IPS DF 19.7 (cell line): ENCODE data around the gene C19orf47.

Experiments used
- DNase-seq: peaks from one replicate; pipeline ENCODE4 v3.0.0-alpha.2; 2013; ENCODE audit warnings: low read depth, low spot score

C19orf47 gene

DNA sequence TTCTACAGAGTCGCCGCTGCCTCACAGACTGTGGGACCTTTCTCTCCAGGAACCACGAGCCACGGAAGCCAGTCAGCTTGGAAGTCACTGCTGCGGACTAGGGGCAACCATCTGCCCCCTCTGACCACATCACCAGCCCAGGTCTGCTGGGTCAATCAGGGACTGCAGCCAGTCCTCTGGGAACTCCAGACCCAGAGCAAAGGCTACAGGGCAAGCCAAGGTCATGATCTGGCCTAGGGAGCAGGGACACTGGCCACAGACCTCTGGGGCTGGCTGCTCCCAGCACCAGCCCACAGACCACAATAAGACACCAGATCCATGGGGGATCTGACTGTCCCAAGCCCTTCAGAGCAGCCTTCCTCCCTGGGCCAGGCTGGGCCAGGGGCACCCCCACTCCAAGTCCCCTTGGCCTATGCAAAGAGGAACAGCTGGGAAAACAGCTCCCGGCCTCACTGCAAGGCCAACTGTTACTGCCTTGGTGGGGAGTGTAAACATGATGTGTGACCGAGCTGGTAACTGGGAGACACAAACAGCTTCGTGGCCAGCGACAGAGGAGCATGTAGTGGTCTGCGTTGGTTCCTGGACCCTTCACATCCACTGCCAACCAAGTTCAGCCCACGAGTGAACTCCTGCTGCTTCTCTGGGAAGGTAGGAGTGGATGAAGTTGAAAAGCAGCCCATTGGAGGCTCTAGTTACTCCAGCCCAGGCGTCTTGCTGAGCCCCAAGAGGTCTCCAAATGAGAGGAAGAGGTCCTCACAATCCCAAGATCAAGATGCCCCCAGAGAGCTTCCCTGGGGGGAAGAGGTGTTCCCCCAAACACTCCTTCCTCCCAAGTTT lies 64.6 kb downstream of the C19orf47 start:
- no peak for DNase-seq

DNA sequence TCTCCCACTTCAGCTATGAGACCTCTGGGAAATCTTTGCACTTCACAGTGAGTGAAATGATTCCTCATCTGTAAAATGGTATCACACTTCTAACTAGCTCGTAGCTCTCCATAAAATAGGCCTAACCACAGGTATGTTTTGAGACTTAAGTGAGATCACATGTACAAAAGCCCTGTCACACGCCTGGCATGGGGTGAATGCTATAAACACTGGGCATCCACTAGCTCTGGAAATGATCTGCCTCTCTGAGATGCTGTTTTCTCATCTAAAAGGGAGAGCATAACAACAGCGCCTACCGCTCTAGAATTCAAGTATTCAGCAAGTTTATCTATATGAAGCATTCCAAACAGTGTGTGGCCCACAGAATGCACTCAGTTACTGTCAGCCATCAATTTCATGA lies 65.3 kb downstream of the C19orf47 start:
- no peak for DNase-seq

DNA sequence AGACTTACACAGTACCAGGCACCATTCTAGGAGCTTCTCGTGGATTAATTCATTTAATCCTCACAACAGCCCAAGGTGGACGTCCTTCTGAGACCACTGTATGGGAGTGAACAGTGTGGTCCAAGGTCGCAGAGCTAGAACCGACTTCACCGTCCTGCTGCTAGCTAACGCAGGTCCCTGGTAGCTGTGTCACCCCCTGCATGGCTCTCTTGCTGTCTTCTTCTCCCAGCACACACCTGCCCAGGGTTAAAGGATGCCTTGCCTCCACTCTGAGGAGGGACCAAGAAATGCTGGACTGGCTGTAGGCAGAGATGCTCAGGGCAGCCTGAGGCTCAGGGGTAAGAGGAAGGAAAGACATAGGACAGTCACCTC lies 66.0 kb downstream of the C19orf47 start:
- no peak for DNase-seq

DNA sequence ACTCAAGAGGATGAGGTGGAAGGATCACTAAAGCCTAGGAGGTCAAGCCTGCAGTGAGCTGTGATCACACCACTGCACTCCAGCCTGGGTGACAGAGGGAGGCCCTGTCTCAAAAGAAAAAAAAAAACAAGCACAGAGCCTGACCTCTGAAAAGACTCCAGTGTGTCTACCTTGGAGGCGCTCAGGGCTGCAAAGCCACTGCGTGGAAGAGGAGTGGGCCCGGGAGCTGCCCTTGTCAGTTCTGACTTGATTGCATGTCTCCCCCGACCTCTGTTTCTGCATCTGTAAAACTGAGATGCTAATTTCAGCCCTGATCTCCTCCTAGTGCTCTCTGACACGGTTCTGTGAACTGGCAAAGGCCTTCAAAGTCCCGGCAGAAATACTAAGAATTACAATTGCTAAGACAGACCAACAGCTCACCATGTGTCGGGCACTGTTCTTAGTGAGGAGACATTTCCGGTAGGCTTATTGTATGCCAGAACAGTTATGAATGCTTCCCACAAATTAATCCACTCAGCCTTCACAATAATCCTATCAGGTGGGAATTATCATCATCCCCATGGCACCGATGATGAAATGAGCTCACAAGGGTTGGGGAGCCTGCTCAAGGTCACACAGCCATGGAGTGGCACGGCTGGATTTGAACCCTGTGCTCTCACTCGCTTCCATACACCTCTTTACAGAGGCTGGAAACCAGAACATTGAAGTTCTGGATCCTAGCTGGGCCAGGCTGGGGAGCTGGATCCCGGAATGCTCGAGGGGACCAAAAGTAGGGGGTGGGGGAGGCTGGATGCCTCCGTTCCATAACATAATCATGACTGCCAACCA lies 66.6 kb downstream of the C19orf47 start:
- DNase-seq, result no peak

DNA sequence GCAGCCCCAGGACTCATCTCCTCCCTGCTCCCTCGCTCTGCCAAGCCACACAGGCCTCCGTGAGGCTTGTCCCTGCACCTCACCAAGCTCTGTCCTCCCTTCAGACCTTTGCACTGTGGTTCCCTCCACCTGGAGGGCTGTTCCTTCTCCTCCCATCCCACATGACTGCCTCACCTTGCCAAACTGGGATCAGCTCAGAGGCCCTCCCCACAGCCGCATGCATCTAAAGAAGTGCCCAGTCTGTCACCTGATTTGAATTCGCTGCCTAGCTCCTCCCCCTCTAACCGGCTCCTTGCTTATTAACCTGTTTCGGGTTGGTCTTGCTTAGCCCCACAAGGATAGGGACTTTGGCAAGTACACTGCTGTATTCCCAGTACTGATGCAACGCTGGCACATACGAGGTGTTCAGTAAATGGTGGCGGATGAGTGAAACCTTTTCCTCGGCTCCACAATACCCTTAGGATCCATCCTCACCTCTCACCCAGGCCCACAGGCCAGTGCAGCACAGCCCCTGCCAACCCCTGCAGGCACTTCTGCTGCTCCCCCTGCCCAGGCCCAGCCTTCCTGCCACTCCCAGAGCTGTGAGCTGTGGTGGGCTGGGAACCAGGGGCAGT lies 67.5 kb downstream of the C19orf47 start:
- DNase-seq, result no peak

DNA sequence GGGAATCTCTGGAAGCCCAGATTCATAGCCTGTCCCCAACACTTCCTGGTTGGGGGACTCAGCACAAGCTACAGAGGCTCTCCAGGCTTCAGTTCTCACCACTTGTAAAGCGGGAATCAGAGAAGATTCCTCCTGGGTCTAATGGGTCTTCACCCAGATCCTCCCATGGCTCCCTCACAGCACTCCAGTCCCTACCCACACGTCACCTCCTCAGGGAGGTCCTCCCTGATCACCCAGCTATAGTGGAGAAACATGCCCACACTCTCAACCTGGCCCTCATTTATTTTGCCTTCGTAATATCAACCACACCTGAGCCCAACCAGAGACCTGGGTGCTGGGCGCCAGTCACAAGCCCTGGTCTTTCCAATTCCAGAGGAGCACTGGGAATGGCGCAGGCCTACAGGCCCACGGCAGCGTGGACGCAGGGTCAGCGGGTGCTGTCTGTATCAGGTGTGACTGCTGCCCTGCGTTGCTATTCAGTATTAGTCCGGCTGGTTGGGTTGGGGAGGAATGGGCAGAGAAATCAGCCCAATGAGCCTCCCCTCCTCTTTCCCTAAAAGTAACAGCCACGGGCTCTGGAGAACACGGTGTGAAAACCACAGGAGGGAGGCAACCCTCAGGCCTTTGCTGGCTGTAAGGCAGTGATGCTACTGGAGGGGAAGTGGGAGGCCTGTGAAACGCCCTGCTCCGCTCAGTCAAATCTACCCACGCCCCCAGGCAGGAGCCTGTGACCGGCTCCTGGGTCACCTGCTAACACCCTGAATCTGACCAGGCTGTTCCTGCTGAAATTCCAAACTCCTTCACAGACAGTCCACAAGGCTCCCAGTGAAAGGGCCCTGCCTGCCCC lies 68.2 kb downstream of the C19orf47 start:
- DNase-seq, result no peak

DNA sequence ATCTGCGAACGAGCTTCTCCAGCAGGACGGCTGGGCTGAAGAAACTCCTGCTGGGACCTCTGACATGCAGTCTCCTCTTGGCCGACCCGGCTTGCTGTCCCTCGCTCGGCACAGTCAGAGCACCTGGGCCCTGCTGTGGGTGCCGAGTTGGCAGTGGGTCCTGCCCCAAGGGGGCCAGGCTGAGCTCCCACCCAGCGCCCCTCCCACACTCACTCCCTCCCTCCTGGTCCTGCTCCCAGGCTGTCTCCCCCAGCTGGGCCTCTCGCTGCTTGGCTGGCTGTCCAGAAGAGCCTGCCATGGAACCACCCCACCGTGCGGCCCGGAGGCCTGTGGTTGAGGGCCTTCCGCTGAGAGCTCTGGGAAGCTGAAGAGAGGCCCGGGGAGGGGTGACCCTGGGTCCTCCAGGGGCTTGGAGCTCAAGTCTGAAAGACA lies 69.1 kb downstream of the C19orf47 start:
- no peak for DNase-seq

DNA sequence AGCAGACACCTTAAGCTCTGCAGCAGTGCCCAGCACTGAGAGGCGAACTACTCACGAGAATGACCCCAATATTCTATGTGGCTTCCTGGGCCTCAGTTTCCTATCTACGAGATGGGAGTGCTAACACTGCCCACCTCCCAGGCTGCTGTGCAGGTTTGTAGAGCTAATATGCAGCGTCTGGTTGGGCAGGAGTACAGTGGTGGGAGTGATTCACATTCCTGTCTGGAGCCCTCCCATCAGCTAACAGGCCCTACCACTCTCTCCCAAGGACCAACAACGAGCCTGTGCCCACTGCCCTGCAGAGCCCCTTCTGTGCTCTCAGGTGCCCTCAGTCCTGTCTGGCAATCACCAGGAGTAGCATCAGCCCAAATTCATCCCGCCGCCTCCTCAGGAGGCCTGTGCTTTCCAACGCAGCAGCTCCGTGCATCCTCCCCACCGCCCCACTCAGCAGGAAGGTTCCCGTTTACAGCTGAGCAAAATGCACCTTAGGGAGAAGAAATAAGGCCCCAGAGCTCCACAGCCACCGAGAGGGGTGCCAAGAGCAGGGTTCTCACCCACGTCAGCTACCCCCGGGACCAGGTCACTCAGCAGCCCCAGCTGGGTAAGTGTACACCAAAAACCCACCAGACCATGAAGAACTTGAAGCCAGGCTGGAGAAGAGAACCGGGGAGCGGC lies 69.7 kb downstream of the C19orf47 start:
- DNase-seq, result no peak

DNA sequence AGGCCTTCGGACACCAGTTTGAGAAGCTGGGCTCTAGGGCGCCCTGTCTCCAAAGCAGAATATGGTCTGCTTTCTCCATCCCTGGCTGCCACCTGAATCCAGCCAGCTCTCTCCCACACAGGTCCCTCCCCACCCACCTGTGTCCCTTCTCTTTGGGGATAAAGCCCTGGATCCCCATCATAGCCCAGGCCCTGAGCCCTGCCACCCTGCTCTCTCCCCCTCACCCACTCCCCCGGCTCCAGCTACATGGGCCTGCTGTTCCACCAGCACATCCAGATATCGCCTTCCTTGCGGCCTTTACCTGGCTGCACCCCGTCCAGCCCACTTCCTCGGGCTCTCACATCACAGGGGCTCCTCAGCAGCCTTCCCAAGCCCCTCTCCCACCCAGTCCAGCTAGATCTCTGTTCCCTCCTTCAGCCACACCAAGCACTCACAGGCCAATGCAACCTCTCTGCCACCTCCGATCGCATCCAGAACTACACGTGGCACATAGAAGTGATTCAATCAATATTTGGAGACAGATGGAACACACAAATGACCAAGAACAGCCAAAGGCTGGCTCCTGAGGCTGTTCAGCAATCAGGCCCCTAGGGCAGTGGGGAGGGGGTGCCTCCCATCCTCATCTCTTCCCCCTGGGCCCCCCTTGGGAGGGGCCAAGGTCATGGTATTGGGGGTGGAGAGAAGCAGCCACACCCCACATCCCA lies 70.7 kb downstream of the C19orf47 start:
- DNase-seq, result no peak

DNA sequence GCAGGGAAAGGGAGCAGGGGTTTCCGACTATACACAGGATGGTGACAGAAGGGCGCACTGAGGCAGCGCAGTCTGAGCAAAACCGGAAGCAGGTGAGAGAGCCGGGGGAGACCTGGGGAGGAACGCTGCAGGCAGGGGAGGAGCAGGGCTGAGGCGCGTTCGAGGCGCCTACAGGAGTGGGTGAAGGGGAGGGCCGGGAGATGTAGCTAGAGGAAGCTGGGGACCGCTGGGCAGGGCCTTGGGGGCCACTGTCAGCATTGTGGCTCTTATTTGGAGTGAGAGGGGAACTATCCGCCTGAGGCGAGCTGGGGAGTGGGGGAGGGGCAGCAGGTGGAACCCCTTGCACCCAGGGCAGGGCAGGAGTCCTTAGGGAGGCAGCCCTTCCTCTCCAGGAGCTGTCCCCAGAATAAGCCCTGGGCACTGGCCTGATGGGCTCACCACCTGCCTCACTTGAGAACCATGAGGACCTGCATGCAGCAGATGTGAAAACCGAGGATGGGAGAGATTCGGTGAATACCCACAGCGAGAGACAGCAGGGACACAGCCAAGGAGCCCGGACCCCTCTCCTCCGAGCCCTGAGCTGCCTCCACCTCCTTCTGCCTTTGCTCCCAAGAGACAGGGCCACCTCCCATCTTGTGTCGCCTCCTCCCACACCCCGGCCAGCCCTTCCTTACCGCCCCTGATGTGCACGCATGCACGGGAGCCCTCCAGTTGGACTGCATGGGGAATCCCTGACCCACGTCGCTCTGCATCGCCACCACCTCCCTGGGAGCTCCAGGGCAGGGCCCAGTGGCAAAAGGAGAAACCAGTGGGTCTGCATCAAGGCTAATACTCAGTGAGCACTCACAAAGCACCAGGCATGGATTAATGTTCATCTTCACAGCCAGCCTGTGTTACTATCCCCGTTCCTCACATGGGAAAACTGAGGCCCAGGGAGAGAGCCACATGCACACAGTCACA lies 73.3 kb downstream of the C19orf47 start:
- no peak for DNase-seq

DNA sequence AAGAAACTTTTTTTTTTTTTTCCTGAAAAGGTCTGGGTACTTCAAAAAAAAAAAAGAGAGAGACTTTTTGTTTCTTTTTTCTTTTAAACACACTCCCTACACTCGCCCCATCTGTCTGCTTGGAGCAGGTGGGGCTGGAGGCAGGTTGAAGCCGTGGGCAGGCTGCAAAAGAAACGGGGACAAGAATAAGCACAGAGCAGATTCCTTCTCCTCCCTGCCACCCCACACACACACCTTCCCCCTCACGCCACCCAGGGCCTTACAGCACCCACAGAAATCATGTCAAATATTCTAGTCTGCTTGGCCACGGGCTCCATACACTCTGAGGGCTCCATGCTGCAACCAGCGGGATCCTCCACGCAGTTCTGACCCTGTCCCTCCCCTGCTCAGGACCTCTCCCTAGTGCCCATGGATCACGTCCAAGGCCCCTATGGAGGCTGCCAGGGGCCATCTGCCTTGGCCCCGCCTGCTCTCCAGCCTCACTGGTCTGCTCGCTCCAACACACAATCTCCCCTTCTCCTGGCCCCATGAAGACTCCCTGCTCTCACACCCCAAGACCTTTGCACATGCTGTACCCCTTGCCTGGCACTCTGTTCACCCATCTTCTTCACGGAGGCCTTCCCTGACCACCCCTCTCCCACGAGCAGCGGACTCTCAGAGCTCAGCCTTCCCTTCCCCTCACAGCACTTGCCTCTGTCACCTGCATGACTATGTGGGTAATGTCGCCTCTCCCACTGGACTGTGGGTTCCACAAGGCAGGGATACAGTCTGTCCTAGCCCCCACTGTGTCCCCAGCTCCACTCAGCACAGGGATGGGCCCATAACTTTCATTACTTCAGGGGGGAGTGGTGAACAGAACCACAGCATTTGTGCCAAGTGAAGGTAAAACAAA lies 74.5 kb downstream of the C19orf47 start:
- DNase-seq, result no peak

DNA sequence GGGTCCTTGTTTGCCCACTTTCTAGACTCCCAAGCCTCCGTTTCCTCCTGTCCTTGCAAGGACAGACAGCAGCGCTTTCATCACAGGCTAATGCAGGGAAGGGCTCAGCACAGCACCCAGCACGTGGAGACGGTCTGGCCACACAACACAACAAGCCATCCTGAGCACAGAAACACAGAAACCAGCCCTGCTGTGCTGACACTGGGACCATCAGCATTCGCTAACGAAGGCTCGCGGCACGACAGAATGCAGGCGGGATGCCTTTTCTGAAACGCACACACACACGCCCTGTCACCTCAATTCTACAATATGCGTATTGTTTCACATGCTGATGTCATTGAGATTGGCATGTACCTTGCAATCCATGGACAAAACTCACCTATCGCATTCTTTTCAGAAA lies 75.9 kb downstream of the C19orf47 start:
- no peak for DNase-seq

DNA sequence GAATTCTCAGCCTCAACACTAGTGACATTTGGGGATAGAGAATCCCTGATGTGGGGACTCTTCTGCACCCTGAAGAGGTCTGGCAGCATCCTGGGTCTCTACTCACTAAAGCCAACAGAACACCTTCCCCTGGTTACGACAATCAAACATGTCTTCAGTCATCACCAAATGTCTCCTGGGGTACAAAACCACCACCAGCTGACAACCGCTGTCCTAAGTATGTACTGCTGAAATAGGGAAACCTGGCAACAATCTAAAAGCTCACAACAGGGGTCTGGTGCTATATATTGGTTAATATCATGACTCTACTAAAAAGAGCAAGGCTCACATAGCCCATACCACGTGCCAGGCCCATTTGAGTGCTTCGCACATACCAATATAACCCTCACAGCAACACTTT lies 76.5 kb downstream of the C19orf47 start:
- no peak for DNase-seq

DNA sequence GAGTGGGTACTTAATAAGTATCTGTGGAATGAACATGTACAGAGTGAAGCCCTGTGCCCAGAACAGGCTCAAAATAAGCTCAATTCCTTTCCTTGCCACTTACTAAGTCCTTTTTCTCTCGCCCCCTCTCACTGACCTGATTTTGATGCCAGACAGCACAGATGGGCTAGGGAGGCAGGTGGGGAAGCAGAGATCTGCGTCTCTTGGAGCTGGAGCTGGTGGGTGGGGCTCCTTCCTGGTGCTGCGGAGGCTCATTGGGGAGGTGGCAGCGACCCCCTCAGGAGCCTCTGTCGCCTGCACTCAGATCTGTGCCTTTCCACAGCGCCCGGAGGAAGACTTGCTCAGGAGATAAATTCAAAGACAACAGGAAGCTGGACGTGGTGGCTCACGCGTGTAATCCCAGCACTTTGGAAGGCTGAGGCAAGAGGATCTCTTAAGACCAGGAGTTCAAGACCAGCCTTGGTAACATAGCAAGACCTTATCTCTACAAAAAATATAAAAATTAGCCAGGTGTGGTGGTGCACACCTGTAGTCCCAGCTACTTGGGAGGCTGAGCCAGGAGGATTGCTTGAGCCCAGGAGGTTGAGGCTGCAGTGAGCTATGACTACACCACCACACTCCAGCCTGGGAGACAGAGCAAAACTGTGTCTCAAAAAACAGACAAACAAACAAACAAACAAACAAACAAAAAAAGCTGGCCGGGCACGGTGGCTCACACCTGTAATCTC lies 77.7 kb downstream of the C19orf47 start:
- DNase-seq, result no peak
